ENCODE data around the gene DOCK3.

DOCK3 gene

GRCh38 chr3:51268132-51268531 is 593.4 kb downstream of the DOCK3 start:
- no peak for TF ChIP-seq CTCF (IDR thresholded peaks at IDR 0.05)

DNA sequence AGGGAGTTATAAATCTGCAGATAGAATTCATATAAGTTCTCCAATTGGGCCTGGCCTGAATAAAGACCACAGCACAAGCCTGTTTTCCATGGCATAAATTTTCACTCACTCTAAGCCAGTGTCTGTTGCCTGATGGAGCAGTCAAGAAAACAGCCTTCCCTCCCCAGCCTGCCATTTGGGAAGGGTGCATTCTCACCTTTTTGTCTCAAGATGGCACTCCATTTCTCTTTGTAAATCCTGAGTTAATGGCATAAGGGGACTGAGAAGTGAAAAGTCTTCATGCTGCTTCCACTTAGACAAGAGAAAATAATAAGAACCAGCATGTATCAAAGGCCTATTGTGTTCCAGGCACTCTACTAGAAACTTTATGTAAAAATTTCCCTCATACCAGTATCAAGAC is 594.7 kb downstream of the DOCK3 start:
- no peak for TF ChIP-seq CTCF (IDR thresholded peaks at IDR 0.05)

DNA sequence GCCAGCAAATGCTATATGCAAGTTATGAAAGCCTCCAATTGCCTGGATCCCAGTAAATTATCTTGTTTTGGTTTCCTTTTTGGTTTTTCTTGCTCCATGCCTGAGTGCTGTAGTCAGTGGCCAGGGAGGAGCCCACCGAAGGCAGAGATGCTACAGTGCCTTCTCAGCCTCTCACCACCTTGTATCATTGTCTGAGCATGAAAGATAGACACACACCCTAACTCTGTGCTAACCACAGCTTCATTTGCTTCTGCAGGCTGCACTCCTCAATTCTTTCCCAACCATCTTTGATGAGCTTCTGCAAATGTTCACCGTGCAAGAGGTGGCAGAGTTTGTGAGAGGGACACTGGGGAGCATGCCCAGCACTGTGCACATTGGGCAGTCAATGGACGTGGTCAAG is 595.8 kb downstream of the DOCK3 start:
- no peak for TF ChIP-seq CTCF (IDR thresholded peaks at IDR 0.05)

GRCh38 chr3:51271172-51271571 is 596.4 kb downstream of the DOCK3 start:
- no peak for TF ChIP-seq CTCF (IDR thresholded peaks at IDR 0.05)

GRCh38 chr3:51274052-51274451 is 599.3 kb downstream of the DOCK3 start:
- no peak for TF ChIP-seq CTCF (IDR thresholded peaks at IDR 0.05)

DNA sequence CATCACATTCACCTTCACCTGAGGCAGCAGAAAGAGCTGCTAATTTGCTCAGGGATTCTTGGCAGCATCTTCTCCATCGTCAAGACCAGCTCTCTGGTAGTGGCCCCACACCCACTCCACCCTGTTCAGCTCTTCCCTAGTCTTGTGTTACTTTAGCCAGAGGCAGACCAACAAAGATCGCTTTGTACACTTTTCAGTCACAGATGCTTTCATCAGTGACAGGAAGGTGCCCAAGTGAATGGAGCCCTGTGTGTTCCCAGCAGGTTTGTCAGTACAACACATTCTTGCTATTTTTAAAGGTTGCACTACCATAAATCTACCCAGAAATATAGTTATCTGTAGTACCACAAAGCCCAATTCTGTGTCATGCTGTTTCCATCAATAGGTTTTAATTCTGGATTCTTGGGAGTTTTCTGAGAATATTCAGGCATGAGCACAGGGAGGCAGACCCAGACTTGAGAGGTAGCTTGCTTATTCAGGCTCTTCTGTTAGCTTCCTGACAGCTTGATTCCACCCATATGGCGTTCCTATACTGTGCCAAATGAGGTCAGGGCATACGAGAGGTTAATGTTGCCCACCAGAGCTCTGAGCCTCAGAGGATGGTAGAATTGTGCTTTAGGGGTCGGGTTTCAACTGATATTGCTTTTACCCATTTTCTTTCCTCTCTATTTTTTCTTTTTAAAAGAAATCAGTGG is 600.5 kb downstream of the DOCK3 start:
- no peak for TF ChIP-seq CTCF (IDR thresholded peaks at IDR 0.05)

DNA sequence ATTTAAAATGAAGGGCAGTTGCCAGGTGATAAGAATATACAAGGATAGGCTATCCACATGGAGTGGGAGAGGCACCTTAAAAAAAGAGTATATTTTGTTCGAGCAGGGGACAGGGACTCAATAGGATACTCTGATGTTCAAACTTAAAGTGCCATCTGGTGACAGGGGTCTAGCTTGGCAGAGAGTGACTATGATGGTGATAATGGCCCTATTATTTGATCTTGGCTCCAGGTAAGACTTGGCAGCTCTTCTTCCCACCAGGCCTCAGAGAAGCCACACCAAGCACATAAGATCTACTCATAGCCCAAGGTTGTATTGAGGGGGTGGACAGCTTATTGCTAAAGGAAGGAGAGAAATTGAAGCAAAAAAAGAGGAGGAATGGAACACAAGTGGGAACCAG is 601.3 kb downstream of the DOCK3 start:
- TF ChIP-seq CTCF (IDR thresholded peaks at IDR 0.05): no peak

DNA sequence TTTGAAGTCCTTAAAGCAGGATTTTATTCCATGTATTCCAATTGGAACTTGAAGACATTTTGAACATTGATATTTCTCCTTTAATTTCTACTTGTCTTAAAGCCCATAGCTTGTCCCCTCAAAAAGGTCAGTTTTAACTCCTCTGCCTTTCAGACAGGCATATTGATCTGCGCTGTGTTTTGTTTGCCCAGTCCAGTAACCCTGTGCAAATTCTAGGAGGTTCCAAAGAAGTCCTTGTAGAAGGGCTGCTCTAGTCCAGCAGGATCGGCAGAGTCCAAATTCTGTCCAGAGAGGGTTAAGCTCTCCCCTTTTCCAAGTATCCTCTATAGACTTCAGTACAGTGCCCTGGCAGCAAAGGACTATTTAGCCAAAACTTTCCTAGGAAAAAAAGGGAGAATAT is 604.7 kb downstream of the DOCK3 start:
- TF ChIP-seq CTCF (IDR thresholded peaks at IDR 0.05): no peak
